ENCODE results near the gene BABAM1.
"Not testable (repeated sequence)": the region's sequence is repeated elsewhere in the genome, so short reads cannot be mapped to it uniquely, and the experiment has no call there.

Gene BABAM1

DNA sequence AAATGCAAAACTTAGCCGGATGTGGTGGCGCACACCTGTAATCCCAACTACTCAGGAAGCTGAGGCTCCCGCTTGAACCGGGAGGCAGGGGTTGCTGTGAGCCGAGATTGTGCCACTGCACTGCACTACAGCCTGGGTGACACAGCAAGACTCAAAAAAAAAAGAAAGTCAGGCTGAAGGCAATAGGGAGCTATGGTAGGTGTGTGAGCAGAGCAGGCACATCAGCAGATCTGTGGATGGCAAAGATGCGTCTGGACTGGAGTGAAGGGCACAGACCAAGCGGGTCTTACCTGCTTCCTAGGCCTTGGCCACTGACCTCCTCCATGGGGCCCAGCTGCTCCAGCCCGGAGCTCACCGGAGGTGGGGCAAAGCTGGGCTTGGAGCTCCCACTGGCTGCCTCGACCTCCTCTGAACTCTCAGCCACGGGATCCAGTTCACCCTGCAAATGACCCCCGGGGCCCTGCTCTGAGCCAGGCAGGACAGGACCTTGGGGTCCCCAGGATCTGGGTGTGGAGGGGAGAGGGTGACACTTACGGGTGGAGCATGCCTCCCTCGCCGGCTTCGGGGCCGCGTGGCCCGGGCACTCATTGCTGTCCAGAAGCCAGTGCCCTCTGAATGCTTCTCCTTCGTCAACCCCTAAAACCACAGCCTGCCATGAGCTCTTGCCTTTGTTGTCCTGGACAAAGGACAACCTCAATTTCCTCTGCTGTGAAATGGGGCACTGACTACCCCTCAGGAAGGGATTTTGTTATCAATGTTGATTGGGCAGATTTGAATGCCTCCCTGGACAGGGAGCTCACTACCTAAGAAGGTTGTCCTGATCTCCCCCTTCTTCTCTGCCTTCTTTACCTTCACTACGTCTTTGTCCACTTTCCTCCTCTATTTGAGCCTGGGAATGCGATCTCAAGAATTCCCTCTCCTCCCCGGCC is 3.3 kb upstream of the BABAM1 start:
- TF ChIP-seq, protein P1, sequence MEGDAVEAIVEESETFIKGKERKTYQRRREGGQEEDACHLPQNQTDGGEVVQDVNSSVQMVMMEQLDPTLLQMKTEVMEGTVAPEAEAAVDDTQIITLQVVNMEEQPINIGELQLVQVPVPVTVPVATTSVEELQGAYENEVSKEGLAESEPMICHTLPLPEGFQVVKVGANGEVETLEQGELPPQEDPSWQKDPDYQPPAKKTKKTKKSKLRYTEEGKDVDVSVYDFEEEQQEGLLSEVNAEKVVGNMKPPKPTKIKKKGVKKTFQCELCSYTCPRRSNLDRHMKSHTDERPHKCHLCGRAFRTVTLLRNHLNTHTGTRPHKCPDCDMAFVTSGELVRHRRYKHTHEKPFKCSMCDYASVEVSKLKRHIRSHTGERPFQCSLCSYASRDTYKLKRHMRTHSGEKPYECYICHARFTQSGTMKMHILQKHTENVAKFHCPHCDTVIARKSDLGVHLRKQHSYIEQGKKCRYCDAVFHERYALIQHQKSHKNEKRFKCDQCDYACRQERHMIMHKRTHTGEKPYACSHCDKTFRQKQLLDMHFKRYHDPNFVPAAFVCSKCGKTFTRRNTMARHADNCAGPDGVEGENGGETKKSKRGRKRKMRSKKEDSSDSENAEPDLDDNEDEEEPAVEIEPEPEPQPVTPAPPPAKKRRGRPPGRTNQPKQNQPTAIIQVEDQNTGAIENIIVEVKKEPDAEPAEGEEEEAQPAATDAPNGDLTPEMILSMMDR (IDR thresholded peaks at IDR 0.05; ENCODE audit: insufficient read depth, low read length, poor library complexity, severe bottlenecking), result no peak
- no peak overlapping the region for H3K4me3 ChIP-seq (replicated peaks; ENCODE audit: low read depth, low read length)
- no peak for DNase-seq (ENCODE audit: extremely low read depth, insufficient read length)
- no peaks in the 10 kb centered on the region; the same call in 1 of the 2 replicates for H3K36me3 ChIP-seq (ENCODE audit: control insufficient read depth, insufficient read depth, low read length)
- no peaks in the 10 kb centered on the region for H3K27me3 ChIP-seq (replicated peaks; ENCODE audit: control insufficient read depth, insufficient read depth, low read length)

DNA sequence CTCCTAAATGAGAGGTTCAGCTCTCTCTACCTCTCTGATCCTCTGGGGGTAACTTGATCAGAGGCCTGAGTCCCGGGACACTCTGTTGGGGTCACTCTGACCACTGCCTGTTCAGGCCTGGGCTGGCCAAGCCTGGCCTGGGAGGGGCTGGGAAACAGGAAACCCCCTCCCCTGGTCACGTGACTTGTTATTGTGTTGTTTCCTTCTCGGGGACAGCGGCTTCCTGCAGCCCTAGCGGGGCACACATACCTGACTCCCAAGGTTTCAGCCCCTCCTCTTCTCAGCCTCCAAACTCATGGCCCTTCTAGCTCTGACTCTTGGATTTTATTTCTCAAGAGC is 2.6 kb upstream of the BABAM1 start, which contains the start of gene USHBP1:
TSS of gene USHBP1 (minus strand) at position 105 of the 339 bp plus-strand sequence. CDS start 446 bp downstream, outside the sequence.
- H3K36me3 ChIP-seq (ENCODE audit: control insufficient read depth, insufficient read depth, low read length), result no peaks in the 10 kb centered on the region; the same call in 1 of the 2 replicates
- H3K4me3 ChIP-seq (replicated peaks; ENCODE audit: low read depth, low read length), result no peak within 1 kb of the TSS
- TF ChIP-seq, protein P1 (IDR thresholded peaks at IDR 0.05; ENCODE audit: insufficient read depth, low read length, poor library complexity, severe bottlenecking), result no peak
- DNase-seq (ENCODE audit: extremely low read depth, insufficient read length), result no peak
- H3K27me3 ChIP-seq (replicated peaks; ENCODE audit: control insufficient read depth, insufficient read depth, low read length), result no peaks in the 10 kb centered on the region

DNA sequence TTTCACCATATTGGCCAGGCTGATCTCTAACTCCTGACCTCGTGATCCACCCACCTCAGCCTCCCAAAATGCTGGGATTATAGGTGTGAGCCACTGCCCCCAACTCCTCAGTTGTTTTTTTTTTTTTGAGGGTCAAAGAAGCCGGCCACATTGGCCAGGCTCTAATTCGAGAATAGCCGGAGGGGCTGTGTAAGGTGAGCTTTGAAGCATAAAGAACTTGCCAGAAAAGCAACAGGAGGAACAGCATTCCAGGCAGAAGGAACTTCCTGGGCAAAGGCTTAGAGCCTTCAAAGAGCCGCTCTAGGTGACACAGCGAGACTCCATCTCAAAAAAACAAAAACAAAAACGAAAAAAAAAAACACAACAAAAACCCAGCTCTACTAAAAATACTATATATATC is 1.2 kb upstream of the BABAM1 start:
- TF ChIP-seq, protein P1 (IDR thresholded peaks at IDR 0.05; ENCODE audit: insufficient read depth, low read length, poor library complexity, severe bottlenecking), result no peak
- H3K4me3 ChIP-seq (replicated peaks; ENCODE audit: low read depth, low read length), result no peak overlapping the region
- no peak for DNase-seq (ENCODE audit: extremely low read depth, insufficient read length)
- no peaks in the 10 kb centered on the region; the same call in 1 of the 2 replicates for H3K36me3 ChIP-seq (ENCODE audit: control insufficient read depth, insufficient read depth, low read length)
- H3K27me3 ChIP-seq (replicated peaks; ENCODE audit: control insufficient read depth, insufficient read depth, low read length), result no peaks in the 10 kb centered on the region

DNA sequence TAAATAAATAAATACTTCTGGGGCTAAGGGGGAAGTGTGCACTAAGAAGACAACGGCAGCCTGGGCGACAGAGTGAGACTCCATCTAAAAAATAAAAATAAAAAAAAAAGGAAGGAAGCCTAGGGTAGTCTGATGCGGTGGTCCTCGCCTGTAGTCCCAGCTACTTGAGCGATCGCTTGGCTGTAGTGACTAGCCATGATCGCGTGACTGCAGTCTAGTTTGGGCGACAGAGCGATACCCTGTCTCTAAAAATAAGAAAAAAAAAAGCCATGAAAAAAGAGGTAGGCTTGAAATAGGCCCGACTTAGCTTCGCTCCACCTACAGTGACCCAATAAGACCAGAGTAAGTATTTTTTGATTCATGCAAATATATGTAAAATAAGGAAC is 661 bp upstream of the BABAM1 start:
- TF ChIP-seq, protein P1 (IDR thresholded peaks at IDR 0.05; ENCODE audit: insufficient read depth, low read length, poor library complexity, severe bottlenecking), result no peak
- H3K27me3 ChIP-seq (replicated peaks; ENCODE audit: control insufficient read depth, insufficient read depth, low read length), result no peaks in the 10 kb centered on the region
- H3K4me3 ChIP-seq (replicated peaks; ENCODE audit: low read depth, low read length), result no peak overlapping the region
- DNase-seq (ENCODE audit: extremely low read depth, insufficient read length), result no peak
- peaks cover under 1% of the 10 kb centered on the region; the same call in 1 of the 2 replicates for H3K36me3 ChIP-seq (ENCODE audit: control insufficient read depth, insufficient read depth, low read length)

DNA sequence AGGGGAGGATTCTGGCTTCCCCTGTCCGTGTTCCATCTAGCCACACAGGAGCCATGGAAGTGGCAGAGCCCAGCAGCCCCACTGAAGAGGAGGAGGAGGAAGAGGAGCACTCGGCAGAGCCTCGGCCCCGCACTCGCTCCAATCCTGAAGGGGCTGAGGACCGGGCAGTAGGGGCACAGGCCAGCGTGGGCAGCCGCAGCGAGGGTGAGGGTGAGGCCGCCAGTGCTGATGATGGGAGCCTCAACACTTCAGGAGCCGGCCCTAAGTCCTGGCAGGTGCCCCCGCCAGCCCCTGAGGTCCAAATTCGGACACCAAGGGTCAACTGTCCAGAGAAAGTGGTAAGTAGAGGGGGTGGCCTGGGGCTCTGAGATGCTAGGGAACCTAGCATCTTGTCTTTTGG is 1.5 kb downstream of the BABAM1 start:
- peaks cover 6% of the 10 kb centered on the region for H3K36me3 ChIP-seq (ENCODE audit: control insufficient read depth, insufficient read depth, low read length)
- no peak overlapping the region for H3K4me3 ChIP-seq (replicated peaks; ENCODE audit: low read depth, low read length)
- TF ChIP-seq, protein P1 (IDR thresholded peaks at IDR 0.05; ENCODE audit: insufficient read depth, low read length, poor library complexity, severe bottlenecking), result no peak

DNA sequence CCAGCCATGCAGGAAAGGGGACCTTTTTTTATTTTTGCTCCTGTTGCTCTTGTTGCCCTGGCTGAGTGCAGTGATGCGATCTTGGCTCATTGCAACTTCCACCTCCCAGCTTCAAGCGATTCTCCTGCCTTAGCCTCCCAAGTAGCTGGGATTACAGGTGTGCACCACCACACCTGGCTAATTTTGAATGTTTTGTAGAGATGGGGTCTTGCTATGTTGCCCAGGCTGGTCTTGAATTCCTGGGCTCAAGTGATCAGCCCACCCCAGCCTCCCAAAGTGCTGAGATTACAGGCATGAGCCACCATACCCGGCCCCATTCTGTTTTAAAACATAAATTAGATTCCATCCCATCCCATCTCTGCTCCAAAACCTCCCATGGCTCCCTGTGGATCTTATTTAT is 7.6 kb downstream of the BABAM1 start:
- not testable (repeated sequence) for H3K27me3 ChIP-seq (replicated peaks; ENCODE audit: control insufficient read depth, insufficient read depth, low read length); DNase-seq (ENCODE audit: extremely low read depth, insufficient read length); H3K4me3 ChIP-seq (replicated peaks; ENCODE audit: low read depth, low read length)
- peaks cover 22% of the 10 kb centered on the region for H3K36me3 ChIP-seq (ENCODE audit: control insufficient read depth, insufficient read depth, low read length)

More for the DNA sequence above, 1.5 kb downstream of the BABAM1 start:
- H3K27me3 ChIP-seq (replicated peaks; ENCODE audit: control insufficient read depth, insufficient read depth, low read length), result no peaks in the 10 kb centered on the region
- DNase-seq (ENCODE audit: extremely low read depth, insufficient read length), result no peak

All from GM06990 (cell line).